NCI-H345 (cell line): ENCODE measurements around the gene KCTD21.
"Not testable (repeated sequence)": the region's sequence is repeated elsewhere in the genome, so short reads cannot be mapped to it uniquely, and the experiment has no call there.

Source experiments
- DNase-seq: peaks from one replicate; lab custom pipeline; 2025; lab: John Stamatoyannopoulos, UW

The KCTD21 gene

GRCh38 chr11:78175862-78176261 lies 12.6 kb downstream of the KCTD21 start:
- not testable (repeated sequence) for DNase-seq

GRCh38 chr11:78171951-78172350 lies 16.5 kb downstream of the KCTD21 start:
- DNase-seq: no peak

GRCh38 chr11:78170874-78171549 lies 17.4 kb downstream of the KCTD21 start:
- DNase-seq: no peak

GRCh38 chr11:78170413-78170812 lies 18.0 kb downstream of the KCTD21 start:
- DNase-seq: no peak

GRCh38 chr11:78168539-78169477 lies 19.6 kb downstream of the KCTD21 start:
- no peak for DNase-seq

- no peak for DNase-seq
These were observed 21.5 kb downstream of the KCTD21 start for GRCh38 chr11:78166855-78167469.

GRCh38 chr11:78164471-78164870 lies 24.0 kb downstream of the KCTD21 start:
- DNase-seq: no peak

- DNase-seq: no peak
These were observed 24.6 kb downstream of the KCTD21 start for GRCh38 chr11:78163828-78164227.

- no peak for DNase-seq
These were observed 26.5 kb downstream of the KCTD21 start for GRCh38 chr11:78161962-78162371.

GRCh38 chr11:78161346-78161745 lies 27.1 kb downstream of the KCTD21 start:
- no peak for DNase-seq

- no peak for DNase-seq
These were observed 27.9 kb downstream of the KCTD21 start for GRCh38 chr11:78160557-78160956.

- DNase-seq: no peak
These were observed 29.3 kb downstream of the KCTD21 start for GRCh38 chr11:78158987-78159652.

- DNase-seq: no peak
These were observed 32.1 kb downstream of the KCTD21 start for GRCh38 chr11:78156127-78156844.

- no peak for DNase-seq
These were observed 36.6 kb downstream of the KCTD21 start for GRCh38 chr11:78151804-78152203.

GRCh38 chr11:78150754-78151153 lies 37.7 kb downstream of the KCTD21 start:
- DNase-seq: no peak

GRCh38 chr11:78150346-78150745 lies 38.1 kb downstream of the KCTD21 start:
- no peak for DNase-seq

GRCh38 chr11:78149646-78150045 lies 38.8 kb downstream of the KCTD21 start:
- DNase-seq: no peak

GRCh38 chr11:78147807-78148206 lies 40.6 kb downstream of the KCTD21 start:
- DNase-seq: peak; percentile 95

GRCh38 chr11:78145511-78146025 lies 42.9 kb downstream of the KCTD21 start:
- no peak for DNase-seq

- no peak for DNase-seq
These were observed 47.9 kb downstream of the KCTD21 start for GRCh38 chr11:78140392-78141077.
